Esophagus muscularis mucosa (tissue), 4 donors: ENCODE measurements around the gene ENOPH1. TPM values are rescaled to one million over a fixed set of nuclear protein-coding genes. Genes with fewer than 3 reads are reported as not detected.

ENCODE experiments used
- DNase-seq: peaks from one replicate; pipeline ENCODE4 v3.0.0-alpha.2; 2017; ENCODE audit errors: extremely low spot score
- H3K27ac ChIP-seq, 4 donors: fragments of 200-600 bp; sonication (generic); replicated peaks in 1 of 4; 1 replicate in 3 of 4; 2 replicates in 1 of 4; pipeline ENCODE4 v1.5.1; 2016 to 2019; ENCODE audit warnings: mild to moderate bottlenecking in 1 of 4
- H3K27me3 ChIP-seq, 4 donors: fragments of 200-600 bp; sonication (generic); one replicate each; pipeline versions ENCODE4 v1.5.1 to v1.6.0; 2016 to 2019
- H3K36me3 ChIP-seq, 4 donors: fragments of 200-600 bp; sonication (generic); one replicate each; pipeline ENCODE4 v1.5.1; 2016 to 2019
- H3K4me1 ChIP-seq, 4 donors: fragments of 200-600 bp; sonication (generic); one replicate each; pipeline ENCODE4 v1.5.1; 2016 to 2019
- H3K4me3 ChIP-seq, 4 donors: fragments of 200-600 bp; sonication (generic); 1 replicate in 2 of 4; 2 replicates in 2 of 4; pipeline ENCODE4 v1.5.1; 2016 to 2019; ENCODE audit warnings: mild to moderate bottlenecking in 4 of 4, moderate library complexity in 1 of 4
- H3K9me3 ChIP-seq, 4 donors: fragments of 200-600 bp; sonication (generic); 1 replicate in 3 of 4; 2 replicates in 1 of 4; pipeline ENCODE4 v1.5.1; 2016 to 2019
- CTCF ChIP-seq, 3 experiments: fragments of 200-600 bp in 2 of 3; fragments of 450-650 bp in 1 of 3; sonication (generic) in 2 of 3; IDR thresholded peaks; one replicate each; pipeline ENCODE4 v1.5.1; 2017 to 2019; ENCODE audit warnings: antibody characterized with exemption in 3 of 3, mild to moderate bottlenecking in 2 of 3, moderate library complexity in 1 of 3
- EP300 ChIP-seq: sonication (generic); formaldehyde crosslinking; IDR thresholded peaks from one replicate; pipeline ENCODE4 v1.6.1; 2017; ENCODE audit warnings: antibody characterized with exemption
- POLR2A ChIP-seq: fragments of 450-650 bp; IDR thresholded peaks from one replicate; pipeline ENCODE4 v1.6.1; 2017; ENCODE audit warnings: antibody characterized with exemption, moderate library complexity, mild to moderate bottlenecking, low read depth
- POLR2AphosphoS5 ChIP-seq, 2 donors: sonication (generic); formaldehyde crosslinking; IDR thresholded peaks; one replicate each; pipeline ENCODE4 v1.6.1; 2017; ENCODE audit warnings: antibody characterized with exemption in 2 of 2
- WGBS: methylation state at CpG from one replicate; pipeline ENCODE4 v1.1.5; 2018; 5-methylcytosine and 5-hydroxymethylcytosine counted together
- intact Hi-C: fragments of 100-400 bp; cut with DNase I; formaldehyde crosslinking; loops from one replicate; pipeline ENCODE4 v1.15.1; 2023
- total RNA-seq, 4 donors: library from RNA; depleted of rRNA; stranded (reverse); fragments of >200 nt; gene quantifications; one replicate each; pipeline versions ENCODE4 v1.1.0 to v1.2.1, GENCODE V29; 2016

ENOPH1 gene
- total RNA-seq, 4 donors from 2014 or later: 17.4 to 26.4 (median 22.4) TPM

GRCh38 chr4:82425478-82425877 is 4.9 kb upstream of the ENOPH1 start:
- no peak overlapping the region for H3K27ac ChIP-seq
- H3K4me1 ChIP-seq: peaks cover 25 to 41% (median 30%) of the 10 kb centered on the region in 4 donors
- no peaks in the 10 kb centered on the region for H3K9me3 ChIP-seq
- intact Hi-C loops: loop anchor here (5.0 to 10.0 kb wide), 2 partner anchors 138 to 589 kb away; partner anchors contain the start of gene LIN54
- no peak overlapping the region for H3K4me3 ChIP-seq
- 86% methylated on average over 10 of the region's 10 CpGs for WGBS
- H3K36me3 ChIP-seq: peaks cover 30 to 62% (median 47%) of the 10 kb centered on the region in 4 donors
- no peaks in the 10 kb centered on the region for H3K27me3 ChIP-seq
- no peak for TF ChIP-seq POLR2A
- no peak for TF ChIP-seq POLR2AphosphoS5 (IDR thresholded peaks at IDR 0.05)
- TF ChIP-seq CTCF (IDR thresholded peaks at IDR 0.05): no peak
- TF ChIP-seq EP300: no peak
- DNase-seq: no peak

GRCh38 chr4:82428526-82428968 is 1.8 kb upstream of the ENOPH1 start:
- intact Hi-C loops: loop anchor here (1.0 to 10.0 kb wide), 3 partner anchors 54 to 586 kb away; partner anchors contain the start of gene LIN54
- Histone ChIP-seq H3K4me3 (peak overlapping the region; percentile 77 to 98 (median 94)), H3K36me3 (peaks cover 22 to 47% (median 33%) of the 10 kb centered on the region in 4 donors), H3K4me1 (peaks cover 30 to 65% (median 51%) of the 10 kb centered on the region in 4 donors), H3K9me3 (no peaks in the 10 kb centered on the region), H3K27me3 (no peaks in the 10 kb centered on the region), H3K27ac (peak overlapping the region; percentile 98 to 100 (median 98))
- under 1% methylated on average over 13 of the region's 14 CpGs for WGBS
- TF ChIP-seq POLR2A (no peak), EP300 (no peak), CTCF (IDR thresholded peaks at IDR 0.05) (no peak), POLR2AphosphoS5 (IDR thresholded peaks at IDR 0.05) (no peak)
- DNase-seq: no peak

GRCh38 chr4:82428969-82429727 is 1.2 kb upstream of the ENOPH1 start:
- under 1% methylated on average over 42 of the region's 83 CpGs for WGBS
- Histone ChIP-seq H3K27me3 (no peaks in the 10 kb centered on the region), H3K9me3 (no peaks in the 10 kb centered on the region), H3K4me1 (peaks cover 30 to 61% (median 53%) of the 10 kb centered on the region in 4 donors), H3K4me3 (peak overlapping the region; percentile 77 to 98 (median 94)), H3K27ac (peak overlapping the region; percentile 98 to 100 (median 98)), H3K36me3 (peaks cover 16 to 41% (median 27%) of the 10 kb centered on the region in 4 donors)
- intact Hi-C loops: loop anchor here (1.0 to 10.0 kb wide), 3 partner anchors 55 to 586 kb away; partner anchors contain the start of gene LIN54
- DNase-seq: peak; percentile 96
- TF ChIP-seq EP300 (no peak), CTCF (IDR thresholded peaks at IDR 0.05) (peak; percentile 91 to 98 (median 94)), POLR2A (peak; percentile 79), POLR2AphosphoS5 (IDR thresholded peaks at IDR 0.05) (peak; percentile 79 to 97)

DNA sequence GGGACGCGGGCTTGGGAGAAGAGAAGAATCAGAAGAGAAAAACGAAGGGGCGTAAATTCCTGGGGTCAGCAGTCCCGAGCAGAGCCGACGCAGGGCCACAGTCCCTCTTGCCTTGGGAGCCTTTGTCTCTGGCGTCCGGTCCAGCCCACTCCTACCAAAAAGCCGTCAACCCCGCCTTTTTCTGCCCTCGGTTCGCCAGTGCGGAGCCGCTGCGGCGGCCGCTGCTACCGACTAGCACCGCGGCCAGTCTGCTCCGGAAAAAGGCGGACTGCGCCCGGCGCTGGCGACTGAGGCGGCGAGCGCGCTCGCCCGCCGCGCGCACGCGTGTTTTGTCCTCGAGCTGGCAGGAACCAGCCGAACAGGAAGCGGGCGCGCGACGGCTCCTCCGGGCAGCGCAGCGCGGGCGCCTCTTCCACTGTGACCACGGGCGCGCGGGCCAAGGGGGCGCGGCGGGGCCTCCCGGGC is 630 bp upstream of the ENOPH1 start:
- H3K27me3 ChIP-seq: no peaks in the 10 kb centered on the region

More for the DNA sequence above, 630 bp upstream of the ENOPH1 start:
- Histone ChIP-seq H3K9me3 (no peaks in the 10 kb centered on the region), H3K4me3 (peak overlapping the region; percentile 77 to 98 (median 94)), H3K4me1 (peaks cover 30 to 59% (median 52%) of the 10 kb centered on the region in 4 donors), H3K27ac (peak overlapping the region; percentile 98 to 100 (median 98)), H3K36me3 (peaks cover 10 to 34% (median 21%) of the 10 kb centered on the region in 4 donors)
- intact Hi-C loops: loop anchor here (5.0 to 10.0 kb wide), 2 partner anchors 142 to 585 kb away; partner anchors contain the start of gene LIN54
- WGBS: 5% methylated on average over 4 of the region's 58 CpGs
- no peak for DNase-seq
- TF ChIP-seq EP300 (no peak), CTCF (IDR thresholded peaks at IDR 0.05) (no peak), POLR2A (no peak), POLR2AphosphoS5 (IDR thresholded peaks at IDR 0.05) (no peak)
